NCI-H128 (cell line): ENCODE data around the gene ODAD4.
A peak's percentile ranks its signal among the peaks of the same experiment; 100 is the strongest.

Experiments
- DNase-seq: peaks from one replicate; lab custom pipeline; 2025; ENCODE audit not compliant: unreplicated experiment; lab: John Stamatoyannopoulos, UW

The ODAD4 gene

GRCh38 chr17:41939693-41940090, 9.3 kb downstream of the ODAD4 start:
- no peak for DNase-seq

- no peak for DNase-seq
These were observed 10.8 kb downstream of the ODAD4 start for GRCh38 chr17:41941168-41941567.

- DNase-seq, result no peak
These were observed 12.4 kb downstream of the ODAD4 start for GRCh38 chr17:41942626-41943373.

GRCh38 chr17:41943492-41943891, 13.1 kb downstream of the ODAD4 start:
- no peak for DNase-seq

- no peak for DNase-seq
These were observed 14.5 kb downstream of the ODAD4 start for GRCh38 chr17:41944943-41945342.

GRCh38 chr17:41948762-41949460, 18.5 kb downstream of the ODAD4 start:
- no peak for DNase-seq

GRCh38 chr17:41956522-41956921, 26.1 kb downstream of the ODAD4 start:
- no peak for DNase-seq

- DNase-seq, result no peak
These were observed 26.8 kb downstream of the ODAD4 start for GRCh38 chr17:41957031-41957868.

GRCh38 chr17:41957869-41958439, 27.5 kb downstream of the ODAD4 start:
- no peak for DNase-seq

- no peak for DNase-seq
These were observed 28.6 kb downstream of the ODAD4 start for GRCh38 chr17:41959030-41959335.

GRCh38 chr17:41959336-41960095, 29.1 kb downstream of the ODAD4 start:
- no peak for DNase-seq

GRCh38 chr17:41962111-41962510, 31.7 kb downstream of the ODAD4 start:
- no peak for DNase-seq

- peak; percentile 17 for DNase-seq
These were observed 32.5 kb downstream of the ODAD4 start for GRCh38 chr17:41962768-41963434.

GRCh38 chr17:41965694-41966462, 35.5 kb downstream of the ODAD4 start:
- DNase-seq, result peak; percentile 71

- peak; percentile 68 for DNase-seq
These were observed 36.2 kb downstream of the ODAD4 start, which contains the start of gene CNP for GRCh38 chr17:41966463-41967140. CNP (plus strand) TSS chr17:41966795; CDS start chr17:41966885, 90 bp downstream.

GRCh38 chr17:41967141-41967920, 36.9 kb downstream of the ODAD4 start:
- DNase-seq, result no peak

GRCh38 chr17:41967921-41968578, 37.6 kb downstream of the ODAD4 start:
- no peak for DNase-seq
